Cardiac fibroblast (primary cell): ENCODE measurements around the gene SH3RF3.

Experiments used
- DNase-seq, 2 donors: peaks; one replicate each; pipeline versions ENCODE4 v3.0.0 to v3.0.0-alpha.2; 2010; ENCODE audit warnings: low read depth in 2 of 2
- H3K4me3 ChIP-seq, 2 donors: replicated peaks in 1 of 2; 1 replicate in 1 of 2; 2 replicates in 1 of 2; pipeline ENCODE4 v1.5.1; 2011; ENCODE audit warnings: low read depth in 2 of 2, low read length in 2 of 2, mild to moderate bottlenecking in 2 of 2, moderate library complexity in 1 of 2
- TF ChIP-seq, protein P1 (sequence below): IDR thresholded peaks from one replicate; pipeline ENCODE4 v1.5.1; 2011; ENCODE audit warnings: low read depth, mild to moderate bottlenecking, low read length, inconsistent platforms

SH3RF3 gene

DNA sequence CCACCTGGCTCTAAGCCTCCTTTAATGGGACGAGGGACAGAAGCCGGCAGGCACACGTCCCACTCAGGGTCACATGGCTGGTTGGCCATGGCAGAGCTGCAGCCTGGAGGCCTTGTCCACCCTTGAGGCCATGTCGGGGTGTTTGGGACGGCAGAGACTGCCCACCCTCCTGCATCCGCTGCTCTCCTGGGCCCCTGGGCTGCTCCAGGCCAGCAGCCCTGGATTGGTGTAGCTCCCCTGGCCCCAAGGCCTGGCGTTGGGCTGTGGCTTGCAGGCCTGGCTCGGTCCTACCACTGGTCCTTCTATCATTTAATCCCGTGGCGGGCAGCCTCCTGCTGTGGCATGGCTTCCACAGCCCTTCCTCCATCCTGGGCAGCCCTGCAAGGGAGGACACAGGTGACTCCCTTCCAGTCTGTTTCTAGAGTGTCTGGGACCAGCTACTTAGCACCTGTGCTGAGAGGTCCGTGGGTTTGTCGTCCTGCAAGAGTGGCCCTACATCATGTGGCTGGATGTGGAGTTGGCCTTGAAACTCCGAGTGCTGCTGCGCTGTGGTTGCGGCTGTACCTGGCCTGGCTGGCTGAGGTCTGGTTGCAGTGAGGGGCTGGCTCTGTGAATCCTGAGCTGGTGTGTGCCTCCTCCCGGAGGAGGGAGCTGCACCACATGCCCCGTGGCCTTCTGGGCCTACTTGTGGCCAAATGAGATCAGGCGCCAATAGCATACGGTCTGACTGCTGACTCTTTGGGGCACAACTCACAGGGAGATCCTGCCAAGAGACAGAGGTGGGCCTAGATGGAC lies 67.3 kb downstream of the SH3RF3 start:
- TF ChIP-seq, protein P1, sequence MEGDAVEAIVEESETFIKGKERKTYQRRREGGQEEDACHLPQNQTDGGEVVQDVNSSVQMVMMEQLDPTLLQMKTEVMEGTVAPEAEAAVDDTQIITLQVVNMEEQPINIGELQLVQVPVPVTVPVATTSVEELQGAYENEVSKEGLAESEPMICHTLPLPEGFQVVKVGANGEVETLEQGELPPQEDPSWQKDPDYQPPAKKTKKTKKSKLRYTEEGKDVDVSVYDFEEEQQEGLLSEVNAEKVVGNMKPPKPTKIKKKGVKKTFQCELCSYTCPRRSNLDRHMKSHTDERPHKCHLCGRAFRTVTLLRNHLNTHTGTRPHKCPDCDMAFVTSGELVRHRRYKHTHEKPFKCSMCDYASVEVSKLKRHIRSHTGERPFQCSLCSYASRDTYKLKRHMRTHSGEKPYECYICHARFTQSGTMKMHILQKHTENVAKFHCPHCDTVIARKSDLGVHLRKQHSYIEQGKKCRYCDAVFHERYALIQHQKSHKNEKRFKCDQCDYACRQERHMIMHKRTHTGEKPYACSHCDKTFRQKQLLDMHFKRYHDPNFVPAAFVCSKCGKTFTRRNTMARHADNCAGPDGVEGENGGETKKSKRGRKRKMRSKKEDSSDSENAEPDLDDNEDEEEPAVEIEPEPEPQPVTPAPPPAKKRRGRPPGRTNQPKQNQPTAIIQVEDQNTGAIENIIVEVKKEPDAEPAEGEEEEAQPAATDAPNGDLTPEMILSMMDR, result no peak
- DNase-seq, result no peak
- no peak overlapping the region for H3K4me3 ChIP-seq

DNA sequence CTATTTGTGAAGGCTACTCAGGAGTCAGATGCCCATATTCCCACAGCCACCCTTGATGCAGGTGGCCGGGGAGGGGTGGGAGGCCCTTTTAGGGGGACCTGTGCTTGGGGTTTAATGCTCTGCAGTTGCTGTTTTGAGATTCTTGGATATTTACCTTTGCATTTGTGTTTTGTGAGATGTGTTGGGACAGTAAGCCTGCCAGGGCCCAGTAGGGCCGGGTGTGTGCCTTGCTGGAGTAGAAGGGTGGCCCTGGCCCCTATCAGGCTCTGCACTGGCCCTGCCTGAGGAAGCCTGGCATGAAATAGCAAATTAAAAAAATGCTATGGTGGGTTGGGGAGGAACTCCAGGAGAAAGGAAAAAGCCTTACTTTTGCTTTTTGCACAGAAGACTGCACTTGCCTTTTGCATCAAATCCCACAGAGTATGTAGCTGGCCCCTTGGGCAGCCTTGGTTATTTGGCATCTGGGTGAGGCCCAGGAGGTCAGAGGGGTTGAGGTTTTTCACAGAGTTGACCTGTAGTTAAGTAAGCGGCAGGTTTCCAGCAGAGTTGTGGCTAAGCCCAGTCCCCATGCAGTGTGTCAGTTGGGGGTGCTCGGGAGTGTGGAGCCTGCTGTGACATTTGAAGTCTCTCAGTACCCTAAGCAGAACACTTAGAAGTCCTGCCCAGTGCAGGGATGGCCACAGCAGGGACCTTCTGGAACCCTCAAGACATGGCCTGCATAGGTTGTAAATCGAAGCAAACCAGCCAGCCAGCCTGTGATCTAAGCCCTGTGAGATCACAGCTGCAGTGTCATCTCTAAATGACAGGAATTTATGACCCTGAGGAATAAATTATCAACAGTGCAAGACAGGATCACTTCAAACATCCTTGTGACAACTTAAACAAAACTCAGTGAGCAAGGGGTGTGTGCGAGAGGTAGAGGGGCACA lies 68.8 kb downstream of the SH3RF3 start:
- no peak overlapping the region for H3K4me3 ChIP-seq
- TF ChIP-seq, protein P1, result no peak
- no peak for DNase-seq

DNA sequence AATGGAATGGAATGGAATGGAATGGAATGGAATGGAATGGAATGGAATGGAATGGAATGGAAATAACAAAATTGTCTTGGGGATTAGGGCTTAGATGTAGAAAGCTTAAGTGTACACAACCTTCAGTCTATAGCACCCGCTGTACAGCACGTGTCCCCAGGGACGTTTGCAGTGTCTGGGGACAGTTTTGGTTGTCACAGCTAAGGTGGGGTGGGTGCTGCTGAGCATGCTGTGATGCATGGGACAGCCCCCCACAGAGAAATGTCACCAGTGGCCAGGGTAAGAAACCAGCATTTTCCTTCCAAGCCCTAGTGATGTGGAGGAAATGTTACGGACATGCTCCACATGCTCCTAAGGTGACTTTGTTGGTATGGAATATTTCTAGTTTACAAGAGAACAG lies 70.8 kb downstream of the SH3RF3 start:
- no peak overlapping the region for H3K4me3 ChIP-seq
- no peak for DNase-seq
- TF ChIP-seq, protein P1, result no peak

DNA sequence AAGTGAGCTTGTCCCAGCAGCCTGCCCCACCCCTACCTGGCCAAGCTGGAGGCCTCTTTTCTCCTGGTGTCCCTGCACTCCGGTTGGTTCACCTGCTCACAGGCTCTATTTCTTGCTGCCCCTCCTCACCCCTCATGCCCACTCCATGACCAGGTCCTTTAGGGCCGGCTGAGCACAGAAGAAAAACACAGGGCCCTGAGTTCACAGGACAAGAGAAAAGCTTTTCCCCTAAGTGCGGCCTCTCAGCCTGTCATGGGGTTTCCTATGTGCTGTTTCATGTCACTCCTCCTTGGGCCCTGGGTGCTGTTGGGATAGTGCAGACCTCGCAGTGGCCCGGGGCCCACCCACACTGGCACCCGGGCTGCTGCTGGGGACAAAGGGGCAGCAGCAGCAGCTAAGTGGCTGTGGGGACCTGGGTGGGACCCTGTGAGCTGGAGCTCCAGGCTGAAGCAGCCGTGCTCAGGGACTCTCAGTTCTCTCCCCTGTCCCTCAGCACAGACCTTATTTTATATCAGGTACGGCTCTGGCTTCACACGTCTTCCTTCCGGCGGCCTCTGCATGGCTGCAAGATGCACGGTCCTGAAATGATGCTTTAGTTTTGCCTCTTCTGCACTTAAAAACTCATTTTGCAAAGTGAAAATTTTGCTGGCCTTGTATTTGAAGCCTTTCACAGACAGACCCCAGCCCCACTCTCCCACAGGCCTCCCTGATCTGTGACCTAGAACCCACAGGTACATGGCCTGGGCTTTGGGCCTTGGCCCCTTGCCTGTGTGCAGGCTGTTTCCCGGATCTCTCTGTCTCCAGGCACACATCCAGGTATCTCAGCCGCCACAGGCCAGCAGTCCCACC lies 71.8 kb downstream of the SH3RF3 start:
- no peak for DNase-seq
- TF ChIP-seq, protein P1, result no peak

DNA sequence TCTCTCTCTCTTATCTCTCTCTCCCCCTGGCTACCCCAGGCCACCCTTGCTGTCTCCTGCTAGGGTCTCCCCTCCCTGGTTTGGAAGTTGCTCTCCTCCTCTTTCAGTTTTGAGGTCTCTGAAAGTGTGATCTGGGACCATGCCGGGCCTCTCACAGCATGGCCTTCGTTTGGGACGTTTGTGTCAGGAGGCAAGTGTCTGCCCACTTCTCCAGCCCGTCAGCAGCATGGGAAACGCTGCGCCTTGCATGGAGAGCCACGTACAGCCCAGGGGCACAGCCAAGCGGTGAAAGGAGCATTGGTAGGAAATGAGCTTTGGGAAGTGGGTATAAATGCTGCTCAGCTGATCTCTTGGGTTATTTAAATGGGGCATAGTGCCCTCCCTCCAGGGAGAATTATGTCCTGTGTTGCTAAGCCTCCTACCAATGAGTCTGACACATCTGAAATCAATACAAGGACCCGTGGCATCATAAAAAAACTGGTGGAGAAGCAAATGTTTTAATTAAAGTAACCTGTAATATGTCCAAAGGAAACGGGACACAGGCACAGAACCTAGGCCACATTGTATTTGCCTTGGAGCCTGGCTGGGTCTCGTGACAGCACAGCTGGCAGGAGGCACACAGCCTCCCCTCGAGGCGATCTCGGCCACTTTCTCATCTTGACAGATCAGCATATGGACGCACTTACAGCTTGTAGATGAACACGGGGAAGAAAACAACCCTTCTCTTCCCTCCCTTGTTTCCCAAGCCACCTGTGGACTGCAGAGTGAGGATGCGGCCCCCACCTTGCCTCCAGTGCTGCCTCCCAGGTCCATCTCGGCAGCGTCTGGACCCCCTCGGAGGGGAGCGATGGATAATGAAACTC lies 72.7 kb downstream of the SH3RF3 start:
- DNase-seq, result no peak
- TF ChIP-seq, protein P1, result no peak
- no peak overlapping the region for H3K4me3 ChIP-seq

More for the DNA sequence above, 71.8 kb downstream of the SH3RF3 start:
- no peak overlapping the region for H3K4me3 ChIP-seq
